Activated naive CD4-positive, alpha-beta T cell treated with anti-CD3 and anti-CD28 coated beads, Interleukin-2, amount 50 U/mL, for 72 hours (primary cell): ENCODE data around the gene LRTM2. TPM values are rescaled to one million over a fixed set of nuclear protein-coding genes. Genes with fewer than 3 reads are reported as not detected.

ENCODE experiments used
- ATAC-seq, 2 donors: fragments of 150-1000 bp; cut with Tn5 transposase; 2 replicates each; pipeline ENCODE4 v1.10.0; 2021; ENCODE audit warnings: mild to moderate bottlenecking in 2 of 2, moderate library complexity in 2 of 2
- DNase-seq, 2 donors: peaks; one replicate each; pipeline ENCODE4 v3.0.0; 2021 to 2022; ENCODE audit warnings: low spot score in 2 of 2
- H3K27ac Mint-ChIP-seq, 2 donors: one replicate each; pipeline ENCODE4 v1.8.0; 2022; ENCODE audit warnings: mild to moderate bottlenecking in 2 of 2, mixed read lengths in 2 of 2
- H3K36me3 Mint-ChIP-seq, 2 donors: one replicate each; pipeline ENCODE4 v1.8.0; 2022; ENCODE audit warnings: mixed read lengths in 2 of 2
- H3K9me3 Mint-ChIP-seq, 2 donors: one replicate each; pipeline ENCODE4 v1.8.0; 2022; ENCODE audit warnings: mixed read lengths in 2 of 2
- total RNA-seq, 2 donors: library from RNA; stranded (reverse); gene quantifications; one replicate each; pipeline ENCODE4 v1.2.3, GENCODE V29; 2022

Gene LRTM2
- total RNA-seq, 2 donors from 2014 or later: not detected

DNA sequence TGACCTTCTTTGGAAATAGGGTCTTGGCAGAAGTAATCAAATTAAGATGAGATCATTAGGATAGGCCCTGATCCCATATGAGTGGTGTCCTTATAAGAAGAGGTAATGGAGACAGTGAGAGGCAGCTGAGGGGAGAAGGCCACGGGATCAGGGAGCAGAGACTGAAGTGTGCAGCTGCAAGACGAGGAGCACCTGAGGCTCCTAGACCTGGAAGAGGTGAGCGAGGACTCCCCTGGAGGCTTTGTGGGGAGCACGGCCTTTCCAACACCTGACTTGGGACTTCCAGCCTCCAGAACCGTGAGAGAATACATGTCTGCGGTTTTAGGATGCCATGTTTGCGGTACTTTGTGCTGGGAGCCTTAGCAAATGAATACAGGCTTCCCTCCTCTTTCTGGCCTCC lies 37.5 kb downstream of the LRTM2 start:
- Mint-ChIP-seq H3K36me3 (no peaks in the 10 kb centered on the region), H3K27ac (no peak overlapping the region), H3K9me3 (peaks cover 0 to 2% of the 10 kb centered on the region in 2 donors)
- no peak for DNase-seq
- no peak for ATAC-seq

DNA sequence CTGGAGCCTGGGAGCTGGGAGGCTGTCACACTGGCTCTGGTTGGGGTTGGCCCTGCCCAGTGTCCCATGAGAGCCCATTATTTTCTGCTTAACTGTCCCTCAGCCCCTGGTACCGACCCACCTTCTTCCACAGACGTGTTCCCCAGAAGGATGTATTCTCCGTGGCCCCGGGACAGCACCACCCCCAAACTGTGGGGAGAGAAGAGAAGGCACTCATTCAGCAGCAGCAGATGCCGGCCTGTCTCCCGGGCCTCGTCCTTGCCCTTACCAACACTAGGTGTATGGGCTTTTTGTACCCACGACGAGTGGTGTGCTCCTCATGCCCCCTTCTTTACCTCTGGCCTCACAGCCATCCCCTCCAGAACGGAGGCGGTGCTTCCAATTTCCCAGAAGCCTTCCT lies 38.1 kb downstream of the LRTM2 start:
- DNase-seq (no peak), ATAC-seq (no peak)
- H3K9me3 Mint-ChIP-seq: peaks cover 0 to 2% of the 10 kb centered on the region in 2 donors
- peak overlapping the region in 1 of 2 donors; percentile 41 for H3K27ac Mint-ChIP-seq
- no peaks in the 10 kb centered on the region for H3K36me3 Mint-ChIP-seq

DNA sequence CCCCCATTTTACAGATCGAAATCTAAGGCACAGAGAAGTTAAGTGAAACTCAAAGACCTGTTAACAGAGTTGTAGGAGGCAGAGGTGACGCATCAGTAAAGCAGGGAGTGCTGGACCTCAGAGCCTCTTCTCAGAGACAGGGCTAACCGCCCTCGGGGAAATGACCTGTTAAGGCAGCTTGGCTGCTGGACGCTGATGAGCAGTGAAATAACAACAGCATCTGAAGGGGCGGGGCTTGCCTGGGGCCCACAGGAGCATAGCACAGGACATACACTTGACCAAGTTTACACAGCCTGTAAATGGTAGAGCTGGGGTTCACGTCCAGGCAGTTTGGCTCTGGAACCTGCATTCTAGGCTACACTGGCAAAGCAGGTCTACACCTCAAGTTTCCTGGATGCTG lies 39.3 kb downstream of the LRTM2 start:
- no peaks in the 10 kb centered on the region for H3K36me3 Mint-ChIP-seq
- DNase-seq (no peak), ATAC-seq (no peak)
- no peak overlapping the region for H3K27ac Mint-ChIP-seq
- peaks cover 0 to 2% of the 10 kb centered on the region in 2 donors for H3K9me3 Mint-ChIP-seq

DNA sequence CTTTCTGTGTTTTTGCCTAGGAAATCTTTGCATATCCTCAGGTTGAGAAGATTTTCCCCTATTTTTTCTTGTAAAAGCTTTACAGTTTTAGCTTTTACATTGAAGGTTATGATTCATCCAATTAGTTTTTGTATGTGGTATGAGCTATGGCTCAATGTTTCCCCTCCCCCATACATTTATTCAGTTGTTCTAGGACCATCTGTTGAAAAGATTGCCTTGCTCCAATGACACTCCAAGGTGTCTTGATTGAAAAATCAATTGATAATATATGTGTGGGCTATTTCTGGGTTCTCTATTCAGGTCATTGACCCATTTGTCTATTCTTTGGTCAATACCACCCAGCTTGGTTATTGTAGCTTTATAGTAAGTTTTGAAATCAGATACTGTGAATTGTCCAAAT lies 42.6 kb downstream of the LRTM2 start:
- Mint-ChIP-seq H3K9me3 (no peaks in the 10 kb centered on the region), H3K36me3 (no peaks in the 10 kb centered on the region), H3K27ac (no peak overlapping the region)
- DNase-seq: no peak
- no peak for ATAC-seq

DNA sequence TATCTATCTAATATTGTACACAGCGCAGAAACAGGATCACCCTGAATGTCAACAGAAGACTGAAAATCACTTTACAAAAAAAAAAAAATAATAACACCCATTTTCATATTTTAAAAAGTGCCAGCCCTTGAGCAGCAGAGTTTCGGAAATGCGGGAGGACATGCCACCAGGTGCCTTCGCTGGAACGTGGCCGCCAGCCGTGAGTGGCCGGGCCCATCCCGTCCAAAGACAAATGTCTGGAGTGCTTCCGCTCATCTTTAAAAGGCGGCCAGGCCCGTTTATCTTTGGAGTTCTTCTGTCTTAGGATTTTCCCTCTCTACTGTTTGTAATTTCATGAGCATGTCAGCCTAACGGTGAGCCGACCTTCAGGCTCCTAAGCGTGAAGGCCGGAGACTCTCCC lies 43.5 kb downstream of the LRTM2 start:
- no peaks in the 10 kb centered on the region for H3K36me3 Mint-ChIP-seq
- no peak for DNase-seq
- no peaks in the 10 kb centered on the region for H3K9me3 Mint-ChIP-seq
- ATAC-seq: no peak
- no peak overlapping the region for H3K27ac Mint-ChIP-seq

DNA sequence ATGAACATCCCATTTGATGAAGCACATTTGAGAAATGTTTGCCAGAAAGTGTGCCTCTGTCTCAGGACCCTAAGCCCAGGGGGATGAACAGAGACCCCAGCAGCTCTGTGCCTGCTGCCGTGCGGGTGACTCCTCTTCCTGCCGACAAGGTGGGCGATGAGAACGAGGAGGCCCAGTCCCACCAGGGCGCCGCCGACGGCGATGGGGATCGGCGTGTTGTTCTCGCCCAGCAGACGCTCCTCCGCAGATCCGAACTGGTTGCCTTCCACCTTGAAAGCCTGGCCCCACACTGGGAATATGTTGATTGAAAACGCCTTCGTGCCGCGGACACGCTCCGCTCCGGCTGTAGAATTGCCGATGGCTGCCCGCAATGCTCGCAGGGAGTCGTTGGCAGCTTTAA lies 44.1 kb downstream of the LRTM2 start:
- Mint-ChIP-seq H3K36me3 (no peaks in the 10 kb centered on the region), H3K27ac (no peak overlapping the region), H3K9me3 (no peaks in the 10 kb centered on the region)
- ATAC-seq: no peak
- DNase-seq: no peak

DNA sequence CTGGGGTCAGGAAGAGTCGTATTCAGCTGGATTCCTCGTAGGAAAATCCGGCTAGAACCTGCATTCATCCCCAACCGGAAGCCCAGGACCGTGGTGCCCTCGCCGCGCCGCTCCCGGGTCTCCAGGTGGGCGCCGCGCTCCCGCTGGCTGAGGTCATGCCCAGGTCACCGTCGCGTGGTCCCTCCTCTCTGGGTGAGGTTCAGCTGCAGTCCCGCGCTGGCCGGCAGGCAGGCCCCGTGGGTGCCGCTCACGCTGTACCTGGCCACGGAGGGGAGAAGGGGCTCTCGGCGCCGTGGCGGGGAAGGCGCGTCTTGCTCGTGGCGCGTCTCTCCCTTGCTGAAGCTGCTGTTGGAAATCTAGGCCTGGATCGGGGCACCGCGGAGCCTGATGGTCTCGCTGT lies 44.5 kb downstream of the LRTM2 start:
- Mint-ChIP-seq H3K27ac (no peak overlapping the region), H3K36me3 (no peaks in the 10 kb centered on the region), H3K9me3 (no peaks in the 10 kb centered on the region)
- DNase-seq (no peak), ATAC-seq (no peak)

DNA sequence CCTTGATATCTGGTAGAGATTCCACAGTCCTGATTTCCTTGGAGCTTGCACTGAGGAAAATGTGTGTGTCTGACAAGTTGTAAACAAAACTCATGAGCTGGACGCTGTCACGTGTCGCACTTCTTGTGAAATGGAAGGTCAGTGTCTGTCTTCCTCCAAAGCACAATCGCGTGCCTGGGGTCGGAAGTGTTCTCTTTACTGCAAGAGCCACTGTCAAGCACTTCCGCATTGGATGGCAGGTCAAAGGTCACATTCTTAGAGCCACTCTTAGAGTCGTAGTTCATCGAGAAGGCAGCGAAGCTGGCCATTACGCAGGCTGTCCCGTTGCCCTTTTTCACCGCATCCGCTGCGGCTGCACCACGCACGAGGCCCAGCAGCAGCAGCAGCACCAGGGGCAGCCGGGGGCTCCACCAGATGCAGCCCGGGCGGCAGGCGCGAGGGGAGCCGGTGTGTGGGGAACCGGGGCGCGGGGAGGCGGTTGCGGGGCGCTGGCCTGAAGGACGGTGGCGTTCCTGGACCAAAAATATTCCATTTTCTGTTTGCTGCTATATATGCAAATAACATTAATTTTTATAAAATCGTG lies 45.0 kb downstream of the LRTM2 start:
- Mint-ChIP-seq H3K27ac (no peak overlapping the region), H3K9me3 (no peaks in the 10 kb centered on the region), H3K36me3 (no peaks in the 10 kb centered on the region)
- DNase-seq (no peak), ATAC-seq (no peak)

DNA sequence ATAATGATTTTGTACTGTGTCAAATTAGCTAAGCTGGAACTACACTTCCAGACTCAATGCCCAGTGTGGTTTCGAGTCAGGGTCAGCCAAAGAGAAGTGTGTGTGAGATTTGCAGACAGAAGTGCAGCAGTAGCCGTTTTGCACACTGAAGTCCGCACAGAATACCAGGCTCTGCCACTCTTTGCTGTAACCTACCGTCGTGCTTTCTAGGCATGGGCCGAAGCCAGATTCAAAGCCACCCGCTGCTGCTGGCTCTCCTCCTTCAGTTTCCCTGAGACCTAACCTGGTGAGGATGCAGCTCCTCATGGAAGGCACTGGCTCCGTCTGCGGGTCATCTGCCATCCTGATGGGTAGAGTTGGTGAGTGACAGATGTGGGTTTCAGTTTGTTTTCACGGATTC lies 48.8 kb downstream of the LRTM2 start:
- DNase-seq (no peak), ATAC-seq (no peak)
- H3K36me3 Mint-ChIP-seq: no peaks in the 10 kb centered on the region
- no peak overlapping the region for H3K27ac Mint-ChIP-seq
- H3K9me3 Mint-ChIP-seq: peaks cover 8% of the 10 kb centered on the region in 2 donors

DNA sequence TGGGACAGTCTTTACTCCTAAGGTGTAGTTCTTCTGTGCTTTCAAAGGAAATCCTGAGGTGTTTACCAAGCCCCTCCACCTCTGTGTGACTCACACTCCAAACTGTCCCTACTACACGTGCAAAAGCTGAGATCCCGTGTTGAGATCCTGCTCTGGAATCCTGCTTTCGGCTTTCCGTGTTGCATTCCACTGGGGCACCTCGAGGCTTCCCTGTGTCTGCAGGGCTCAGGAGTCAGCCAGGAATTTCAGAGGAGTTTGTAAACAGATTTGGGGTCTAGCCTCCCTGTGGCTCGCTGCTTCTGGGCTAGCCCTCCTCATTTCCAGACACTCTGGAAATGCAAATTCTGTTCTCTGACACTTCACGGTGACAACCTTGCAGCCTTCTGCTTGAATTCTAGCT lies 49.7 kb downstream of the LRTM2 start:
- peaks cover 8% of the 10 kb centered on the region in 2 donors for H3K9me3 Mint-ChIP-seq
- DNase-seq (no peak), ATAC-seq (no peak)
- H3K36me3 Mint-ChIP-seq: no peaks in the 10 kb centered on the region
- H3K27ac Mint-ChIP-seq: no peak overlapping the region

DNA sequence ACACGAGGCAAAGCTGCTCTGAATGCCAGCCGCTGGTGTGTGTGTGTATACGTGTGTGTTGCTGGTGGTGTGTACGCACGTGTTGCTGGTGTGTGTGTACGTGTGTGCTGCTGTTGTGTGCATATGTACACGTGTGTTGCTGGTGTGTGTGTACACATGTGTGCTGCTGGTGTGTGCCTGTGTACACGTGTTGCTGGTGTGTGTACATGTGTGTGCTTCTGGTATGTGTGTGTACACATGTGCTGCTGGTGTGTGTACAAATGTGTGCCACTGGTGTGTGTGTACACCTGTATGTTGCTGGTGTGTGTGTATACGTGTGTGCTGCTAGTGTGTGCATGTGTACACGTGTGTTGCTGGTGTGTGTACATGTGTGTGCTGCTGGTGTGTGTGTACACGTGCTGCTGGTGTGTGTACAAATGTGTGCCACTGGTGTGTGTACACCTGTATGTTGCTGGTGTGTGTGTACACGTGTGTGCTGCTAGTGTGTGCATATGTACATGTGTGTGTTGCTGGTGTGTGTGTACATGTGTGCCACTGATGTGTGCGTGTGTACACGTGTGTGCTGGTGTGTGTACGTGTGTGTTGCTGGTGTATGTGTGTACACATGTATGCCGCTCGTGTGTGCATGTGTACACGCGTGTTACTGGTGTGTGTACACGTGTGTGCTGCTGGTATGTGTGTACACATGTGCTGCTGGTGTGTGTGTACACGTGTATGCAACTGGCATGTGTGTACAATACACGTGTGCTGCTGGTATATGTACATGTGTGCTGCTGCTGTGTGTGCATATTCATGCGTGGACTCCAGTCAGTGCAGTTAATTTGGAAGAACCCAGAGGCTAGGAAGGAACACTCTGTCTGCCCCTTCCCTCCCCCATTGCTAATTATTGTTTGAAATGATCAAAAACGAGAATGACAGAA lies 50.9 kb downstream of the LRTM2 start:
- H3K27ac Mint-ChIP-seq: no peak overlapping the region
- H3K36me3 Mint-ChIP-seq: no peaks in the 10 kb centered on the region
- ATAC-seq (no peak), DNase-seq (no peak)
- peaks cover 8% of the 10 kb centered on the region in 2 donors for H3K9me3 Mint-ChIP-seq

DNA sequence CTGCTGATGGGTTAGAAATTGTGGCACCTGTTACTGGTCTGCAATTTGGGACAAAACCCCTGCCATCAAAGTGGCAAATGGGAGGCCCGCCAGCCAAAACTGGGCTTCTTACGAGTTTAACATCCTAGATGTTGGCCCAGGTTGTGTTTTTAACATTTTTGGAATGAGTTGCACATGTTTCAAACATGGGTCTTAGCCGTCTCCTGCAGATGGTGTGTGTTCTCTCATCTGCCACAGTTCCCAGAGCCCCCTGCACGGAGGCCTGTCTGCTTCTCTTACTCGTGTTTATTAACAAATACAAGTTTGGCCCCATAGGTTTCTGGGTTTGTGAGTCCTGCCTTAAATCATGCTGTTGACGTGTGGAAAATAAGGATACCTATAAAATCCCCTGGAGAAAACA lies 51.6 kb downstream of the LRTM2 start:
- Mint-ChIP-seq H3K27ac (no peak overlapping the region), H3K36me3 (no peaks in the 10 kb centered on the region), H3K9me3 (peaks cover 8% of the 10 kb centered on the region in 2 donors)
- DNase-seq (no peak), ATAC-seq (no peak)

DNA sequence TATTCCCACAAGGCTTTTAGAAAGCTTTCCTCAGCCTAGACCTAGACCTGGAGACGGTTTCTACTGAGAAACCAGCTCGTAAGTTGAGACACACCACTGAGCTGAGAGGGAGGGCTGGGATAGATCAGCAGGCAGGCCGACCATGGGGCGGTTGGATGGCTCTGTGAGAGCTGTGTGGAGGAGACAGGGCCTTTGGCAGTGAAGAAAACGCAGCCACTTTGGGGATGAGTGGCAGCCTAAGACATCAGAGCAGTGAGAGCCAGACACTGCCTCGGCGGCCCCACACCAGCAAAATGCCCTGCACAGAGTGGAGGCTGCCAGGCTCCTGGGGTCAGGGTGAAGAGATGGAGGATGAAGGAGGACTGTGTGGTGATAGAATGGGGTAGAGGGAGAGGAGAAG lies 52.1 kb downstream of the LRTM2 start:
- Mint-ChIP-seq H3K36me3 (no peaks in the 10 kb centered on the region), H3K9me3 (peaks cover 8% of the 10 kb centered on the region in 2 donors), H3K27ac (no peak overlapping the region)
- no peak for ATAC-seq
- no peak for DNase-seq

DNA sequence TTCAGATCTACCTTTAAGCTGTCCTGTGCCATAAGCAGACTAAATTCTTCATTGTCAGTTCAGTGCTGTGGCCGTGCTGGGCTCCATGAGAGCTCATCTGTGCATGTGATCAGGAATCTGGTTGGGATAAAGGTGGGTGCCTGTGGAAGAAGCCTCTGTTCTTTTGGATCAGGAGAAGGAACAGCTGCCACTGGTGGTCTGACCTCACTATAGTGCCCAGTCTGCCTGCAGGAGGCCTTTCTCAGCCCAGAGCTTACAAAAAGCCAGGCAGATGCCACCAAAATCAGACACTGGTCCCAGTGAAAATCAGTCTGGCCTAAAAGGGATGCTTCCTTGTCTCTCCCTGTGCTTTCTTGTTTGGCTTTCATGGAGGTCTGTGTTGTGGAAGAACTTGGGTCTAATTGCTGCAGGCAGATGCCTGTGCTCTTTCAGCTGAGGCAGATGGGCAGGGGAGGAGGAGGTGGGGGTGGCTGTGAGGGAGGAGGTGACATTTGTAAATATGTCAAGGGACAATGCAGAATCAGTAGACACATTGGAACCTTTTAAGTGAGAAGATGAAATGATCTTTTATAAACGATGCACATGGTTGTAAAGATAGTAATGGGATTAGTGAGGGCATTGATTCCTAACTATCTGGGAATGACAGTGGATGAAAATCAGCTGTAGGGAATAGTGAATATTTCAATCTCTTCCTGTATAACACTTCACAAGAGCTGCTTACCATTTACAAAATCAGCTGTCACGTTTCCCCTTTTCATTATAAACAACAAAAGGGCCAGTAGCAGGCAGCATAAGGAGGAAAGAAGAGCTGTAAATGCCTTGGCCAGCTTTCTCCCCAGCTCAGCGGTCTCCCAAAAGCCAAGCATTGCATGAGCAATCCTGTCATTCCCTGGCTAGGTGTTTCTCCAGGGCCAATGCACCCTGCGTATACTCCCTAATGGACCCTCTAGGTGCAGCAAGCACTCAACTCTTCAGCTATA lies 53.5 kb downstream of the LRTM2 start:
- H3K36me3 Mint-ChIP-seq: no peaks in the 10 kb centered on the region

DNA sequence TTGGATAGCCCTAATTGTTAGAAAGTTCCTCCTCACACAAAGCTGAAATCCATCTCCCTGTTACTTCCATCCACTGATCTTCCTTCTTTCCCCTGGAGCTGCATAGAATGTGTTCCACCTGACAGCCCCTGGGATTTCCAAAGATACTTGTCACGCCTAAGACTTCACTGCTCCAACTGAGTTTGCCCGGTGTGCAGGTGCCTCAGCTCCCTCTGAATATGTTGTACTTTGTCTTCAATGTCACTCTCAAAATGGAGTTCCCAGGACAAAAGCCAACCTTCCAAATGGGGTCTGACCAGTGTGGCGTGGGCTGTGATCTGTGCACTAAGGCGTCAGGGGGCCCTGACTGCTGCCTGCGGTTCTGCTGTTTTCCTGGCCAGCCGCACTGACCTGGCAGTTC lies 55.2 kb downstream of the LRTM2 start:
- no peak for ATAC-seq
- no peak for DNase-seq
- Mint-ChIP-seq H3K27ac (no peak overlapping the region), H3K36me3 (no peaks in the 10 kb centered on the region), H3K9me3 (peaks cover 8% of the 10 kb centered on the region in 2 donors)

More for the DNA sequence above, 53.5 kb downstream of the LRTM2 start:
- no peak for ATAC-seq
- no peak for DNase-seq
- Mint-ChIP-seq H3K27ac (no peak overlapping the region), H3K9me3 (peaks cover 8% of the 10 kb centered on the region in 2 donors)

DNA sequence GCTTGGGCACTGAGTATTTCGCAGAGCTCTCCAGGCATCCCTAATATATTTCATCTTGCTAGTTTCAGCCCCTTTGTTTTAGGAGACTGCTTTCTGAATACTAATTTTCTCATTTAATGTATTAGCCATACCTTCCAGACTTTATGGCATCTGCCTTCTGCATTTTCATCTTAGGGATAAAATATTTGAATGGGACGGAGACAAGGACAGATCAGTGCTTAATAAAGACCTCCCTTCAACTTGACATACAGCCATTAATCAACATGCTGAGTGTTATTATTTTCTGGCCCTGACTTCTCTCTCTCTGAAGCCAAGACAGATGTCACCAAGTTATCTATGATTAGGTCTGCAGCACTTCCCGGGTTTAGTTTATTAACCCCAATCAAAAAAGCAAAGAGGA lies 55.7 kb downstream of the LRTM2 start:
- no peaks in the 10 kb centered on the region for H3K36me3 Mint-ChIP-seq
- no peak for ATAC-seq
- DNase-seq: no peak
- peaks cover 5 to 6% of the 10 kb centered on the region in 2 donors for H3K9me3 Mint-ChIP-seq
- H3K27ac Mint-ChIP-seq: no peak overlapping the region
